Upper lobe of left lung (tissue), 6 donors: ENCODE measurements around the gene SNX5. TPM values are rescaled to one million over a fixed set of nuclear protein-coding genes. Genes with fewer than 3 reads are reported as not detected.

ENCODE experiments used
- ATAC-seq, 2 donors: fragments of 200-7000 bp; cut with Tn5 transposase; one replicate each; pipeline ENCODE4 v1.9.1; 2022; ENCODE audit warnings: mild to moderate bottlenecking in 2 of 2, moderate library complexity in 2 of 2; ENCODE audit not compliant: low FRiP score in 2 of 2
- DNase-seq, 2 donors: peaks; one replicate each; pipeline ENCODE4 v3.0.0-alpha.2; 2019 to 2020
- H3K27ac ChIP-seq, 4 donors: fragments of 200-600 bp; sonication (generic); one replicate each; pipeline ENCODE4 v1.5.1; 2016 to 2019
- H3K27me3 ChIP-seq, 4 donors: fragments of 200-600 bp; sonication (generic); one replicate each; pipeline ENCODE4 v1.5.1; 2017 to 2019
- H3K36me3 ChIP-seq, 4 donors: fragments of 200-600 bp; sonication (generic); one replicate each; pipeline ENCODE4 v1.5.1; 2016 to 2019
- H3K4me1 ChIP-seq, 4 donors: fragments of 200-600 bp; sonication (generic); one replicate each; pipeline ENCODE4 v1.5.1; 2018 to 2019
- H3K4me3 ChIP-seq, 4 donors: fragments of 200-600 bp; sonication (generic); one replicate each; pipeline ENCODE4 v1.5.1; 2017 to 2019; ENCODE audit warnings: mild to moderate bottlenecking in 2 of 4, moderate library complexity in 1 of 4
- H3K9me3 ChIP-seq, 4 donors: fragments of 200-600 bp; sonication (generic); one replicate each; pipeline ENCODE4 v1.5.1; 2018 to 2019
- EP300 ChIP-seq, 4 donors: sonication (generic); formaldehyde crosslinking; IDR thresholded peaks; one replicate each; pipeline ENCODE4 v1.5.1; 2017; ENCODE audit warnings: antibody characterized with exemption in 4 of 4, control low read depth in 2 of 4
- POLR2A ChIP-seq, 4 donors: fragments of 450-650 bp; IDR thresholded peaks; one replicate each; pipeline ENCODE4 v1.5.1; 2016 to 2017; ENCODE audit warnings: antibody characterized with exemption in 4 of 4, mild to moderate bottlenecking in 2 of 4
- POLR2AphosphoS5 ChIP-seq, 2 donors: sonication (generic); formaldehyde crosslinking; IDR thresholded peaks; one replicate each; pipeline ENCODE4 v1.5.1; 2017; ENCODE audit warnings: antibody characterized with exemption in 2 of 2
- WGBS, 2 donors: methylation state at CpG; one replicate each; pipeline ENCODE4 v1.1.5; 2017 to 2018; 5-methylcytosine and 5-hydroxymethylcytosine counted together
- total RNA-seq, 6 donors: library from RNA; depleted of rRNA in 4 of 6; stranded (reverse); fragments of >200 nt in 4 of 6; gene quantifications; one replicate each; pipeline versions ENCODE4 v1.1.0 to v1.2.1, GENCODE V29; 2016 to 2021
- TF ChIP-seq, protein P1 (sequence below), 6 experiments: fragments of 450-650 bp in 4 of 6; fragments of 200-600 bp in 2 of 6; sonication (generic) in 2 of 6; IDR thresholded peaks; one replicate each; pipeline ENCODE4 v1.5.1; 2016 to 2019; ENCODE audit warnings: antibody characterized with exemption in 6 of 6
- donor health status: DM: no; HTN: no; CAD: no; lungs with moderate emphysema.
- donor health status: DM: no; HTN: yes; CAD: no; lungs with severe emphysema.

SNX5 gene
- total RNA-seq = 100 to 1,000 TPM in 4 of 6 donors, 10 to 100 TPM in 2; 72.0 to 177 (median 111) TPM

DNA sequence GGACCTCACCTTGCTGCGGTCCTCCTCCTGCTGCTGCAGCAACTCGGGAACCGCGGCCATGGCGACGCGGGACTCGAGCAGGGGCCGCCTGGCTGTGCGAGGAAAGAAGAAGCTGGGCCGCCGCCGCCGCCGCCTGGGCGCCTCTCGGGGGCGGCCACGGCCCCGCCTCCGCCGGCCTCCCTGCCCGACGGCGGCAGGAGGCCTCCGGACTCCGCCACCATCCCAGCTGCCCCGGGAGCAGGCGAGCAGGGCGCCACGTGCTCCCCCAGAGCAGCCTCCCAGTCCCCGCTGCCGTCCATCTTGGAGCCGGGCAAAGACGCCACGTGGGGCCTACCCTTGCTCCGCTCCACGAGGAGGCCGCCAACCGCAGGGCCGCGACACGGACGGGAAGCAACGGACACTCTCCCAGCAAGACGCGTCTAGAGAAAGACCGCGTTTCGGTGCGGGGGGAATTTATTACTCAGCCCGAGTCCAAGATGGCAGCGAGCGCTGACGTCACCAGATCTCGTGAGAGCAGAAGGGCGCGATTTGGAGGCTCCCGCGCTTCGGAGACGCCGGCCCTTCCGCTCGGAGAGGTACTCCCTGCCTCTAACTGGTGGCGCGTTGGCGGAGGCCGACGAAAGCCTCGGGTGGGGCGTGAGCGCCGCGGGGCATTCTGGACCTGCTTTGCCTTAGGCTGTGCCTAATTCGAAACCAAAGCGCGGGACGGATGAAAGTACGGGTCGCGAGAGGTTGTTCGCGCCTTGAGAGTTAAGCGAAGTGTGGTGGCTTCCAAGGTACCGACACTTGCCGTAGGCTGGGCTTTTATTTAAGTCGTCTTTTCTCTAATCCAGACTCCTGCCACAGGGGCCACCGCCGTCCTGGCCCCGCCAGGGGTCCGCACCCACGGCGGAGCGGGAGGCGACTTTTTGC lies at the start of gene SNX5, which contains the start of gene MGME1:
TSS of gene SNX5 (minus strand) at position 429 of the 912 bp plus-strand sequence. CDS start at position 60, 369 bp downstream.
TSS of gene MGME1 (plus strand) at position 653 of the 912 bp plus-strand sequence. CDS start 842 bp downstream, outside the sequence.
- peak in 2 of 4 donors; percentile 61 to 81 for TF ChIP-seq POLR2A (IDR thresholded peaks at IDR 0.05)
- TF ChIP-seq POLR2AphosphoS5 (IDR thresholded peaks at IDR 0.05) = peak; percentile 90 to 91
- TF ChIP-seq, protein P1, sequence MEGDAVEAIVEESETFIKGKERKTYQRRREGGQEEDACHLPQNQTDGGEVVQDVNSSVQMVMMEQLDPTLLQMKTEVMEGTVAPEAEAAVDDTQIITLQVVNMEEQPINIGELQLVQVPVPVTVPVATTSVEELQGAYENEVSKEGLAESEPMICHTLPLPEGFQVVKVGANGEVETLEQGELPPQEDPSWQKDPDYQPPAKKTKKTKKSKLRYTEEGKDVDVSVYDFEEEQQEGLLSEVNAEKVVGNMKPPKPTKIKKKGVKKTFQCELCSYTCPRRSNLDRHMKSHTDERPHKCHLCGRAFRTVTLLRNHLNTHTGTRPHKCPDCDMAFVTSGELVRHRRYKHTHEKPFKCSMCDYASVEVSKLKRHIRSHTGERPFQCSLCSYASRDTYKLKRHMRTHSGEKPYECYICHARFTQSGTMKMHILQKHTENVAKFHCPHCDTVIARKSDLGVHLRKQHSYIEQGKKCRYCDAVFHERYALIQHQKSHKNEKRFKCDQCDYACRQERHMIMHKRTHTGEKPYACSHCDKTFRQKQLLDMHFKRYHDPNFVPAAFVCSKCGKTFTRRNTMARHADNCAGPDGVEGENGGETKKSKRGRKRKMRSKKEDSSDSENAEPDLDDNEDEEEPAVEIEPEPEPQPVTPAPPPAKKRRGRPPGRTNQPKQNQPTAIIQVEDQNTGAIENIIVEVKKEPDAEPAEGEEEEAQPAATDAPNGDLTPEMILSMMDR (IDR thresholded peaks at IDR 0.05) = peak in 1 of 6 experiments; percentile 23
- peak in 1 of 4 donors; percentile 51 for TF ChIP-seq EP300 (IDR thresholded peaks at IDR 0.05)
- peaks cover 66 to 83% (median 69%) of the 10 kb centered on the region in 4 donors for H3K4me1 ChIP-seq
- peak within 1 kb of the TSS; percentile 96 to 98 (median 98) for H3K27ac ChIP-seq
- DNase-seq (peak; percentile 99), ATAC-seq (peak; percentile 98 to 100)
- no peaks in the 10 kb centered on the region for H3K36me3 ChIP-seq
- peak within 1 kb of the TSS; percentile 63 to 91 (median 88) for H3K4me3 ChIP-seq
- WGBS, 2 donors = 0 to 1% methylated on average over 19 to 44 of the region's 96 CpGs
- H3K27me3 ChIP-seq = no peaks in the 10 kb centered on the region
- H3K9me3 ChIP-seq = no peaks in the 10 kb centered on the region

DNA sequence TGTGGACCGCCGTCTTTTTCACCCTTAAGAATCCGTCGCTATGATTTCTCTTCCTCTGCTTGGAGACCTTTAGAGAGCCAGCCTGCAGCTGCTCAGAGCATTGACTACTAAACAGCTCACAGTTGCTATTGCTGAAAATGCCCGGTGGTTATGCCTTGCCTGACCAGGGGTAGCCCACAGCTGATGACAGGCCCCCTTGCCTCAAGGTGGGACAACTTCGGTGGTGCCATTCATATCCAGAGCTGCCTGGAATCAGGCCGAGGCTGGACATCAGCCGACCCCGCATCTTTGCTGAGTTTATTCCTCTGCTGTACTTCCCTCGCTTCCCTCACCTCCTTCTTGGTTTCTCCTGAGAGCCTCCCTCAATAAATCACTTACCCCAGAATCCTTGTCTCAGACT lies 49.5 kb upstream of the SNX5 start:
- WGBS, 2 donors = 93 to 94% methylated on average over 9 to 10 of the region's 10 CpGs
- no peak for DNase-seq
- no peaks in the 10 kb centered on the region for H3K36me3 ChIP-seq
- no peak for ATAC-seq
- no peak overlapping the region for H3K27ac ChIP-seq
- TF ChIP-seq, protein P1 (IDR thresholded peaks at IDR 0.05) = no peak
- TF ChIP-seq POLR2AphosphoS5 (IDR thresholded peaks at IDR 0.05) (no peak), POLR2A (IDR thresholded peaks at IDR 0.05) (no peak), EP300 (IDR thresholded peaks at IDR 0.05) (no peak)
- H3K27me3 ChIP-seq = no peaks in the 10 kb centered on the region
- no peak overlapping the region for H3K4me3 ChIP-seq
- H3K4me1 ChIP-seq = no peaks in the 10 kb centered on the region
- no peaks in the 10 kb centered on the region for H3K9me3 ChIP-seq

DNA sequence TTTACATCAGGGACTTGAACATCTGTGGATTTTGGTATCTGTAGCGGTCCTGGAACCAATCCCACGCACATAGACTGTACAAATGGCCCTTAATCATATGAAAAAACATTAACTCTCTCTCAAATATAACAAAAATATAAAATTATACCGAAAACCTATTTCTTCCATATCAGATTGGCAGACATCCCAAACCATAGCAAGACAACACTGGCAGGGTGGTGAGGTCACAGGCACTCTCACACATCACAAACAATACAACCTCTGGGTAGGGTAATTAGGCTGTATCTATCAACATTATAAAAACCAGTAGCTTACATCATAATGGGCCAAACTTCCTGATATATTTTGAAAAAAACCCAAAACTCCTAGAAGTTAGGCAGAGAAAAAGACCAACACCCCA lies 48.2 kb upstream of the SNX5 start:
- no peaks in the 10 kb centered on the region for H3K9me3 ChIP-seq
- H3K4me1 ChIP-seq = no peaks in the 10 kb centered on the region
- WGBS, 2 donors = 88 to 91% methylated on average over 3 of the region's 3 CpGs
- H3K36me3 ChIP-seq = no peaks in the 10 kb centered on the region
- no peak for ATAC-seq
- no peaks in the 10 kb centered on the region for H3K27me3 ChIP-seq
- DNase-seq = no peak
- no peak overlapping the region for H3K4me3 ChIP-seq
- no peak overlapping the region for H3K27ac ChIP-seq
- TF ChIP-seq, protein P1 (IDR thresholded peaks at IDR 0.05) = no peak
- no peak for TF ChIP-seq POLR2A (IDR thresholded peaks at IDR 0.05)
- no peak for TF ChIP-seq EP300 (IDR thresholded peaks at IDR 0.05)
- TF ChIP-seq POLR2AphosphoS5 (IDR thresholded peaks at IDR 0.05) = no peak

DNA sequence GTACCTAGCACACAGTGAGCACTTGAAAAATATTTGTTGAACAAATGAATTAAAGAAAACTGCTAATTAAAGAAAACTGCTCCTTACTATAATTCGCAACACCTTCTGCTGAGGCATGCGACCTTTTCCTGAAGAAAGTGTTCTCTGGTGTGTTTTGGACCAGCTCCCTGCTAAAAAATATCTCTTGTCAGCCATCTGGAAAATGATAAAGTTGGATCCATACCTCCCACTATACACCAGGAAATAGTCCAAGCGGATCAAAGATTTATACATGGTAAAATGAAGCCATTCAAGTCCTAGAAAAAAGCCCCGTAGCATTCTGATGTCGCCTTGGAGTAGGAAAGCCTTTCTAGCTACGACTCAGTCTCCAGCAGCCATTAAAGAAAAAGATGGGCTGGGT lies 45.8 kb upstream of the SNX5 start:
- no peak for TF ChIP-seq POLR2A (IDR thresholded peaks at IDR 0.05)
- TF ChIP-seq EP300 (IDR thresholded peaks at IDR 0.05) = no peak
- TF ChIP-seq POLR2AphosphoS5 (IDR thresholded peaks at IDR 0.05) = no peak
- TF ChIP-seq, protein P1 (IDR thresholded peaks at IDR 0.05) = no peak
- WGBS, 2 donors = 90 to 91% methylated on average over 6 of the region's 6 CpGs
- Histone ChIP-seq H3K4me1 (no peaks in the 10 kb centered on the region), H3K27me3 (no peaks in the 10 kb centered on the region), H3K9me3 (no peaks in the 10 kb centered on the region), H3K36me3 (no peaks in the 10 kb centered on the region), H3K27ac (no peak overlapping the region), H3K4me3 (no peak overlapping the region)
- DNase-seq (no peak), ATAC-seq (no peak)
